ENCODE results near the gene MAN2B1.

Gene MAN2B1

DNA sequence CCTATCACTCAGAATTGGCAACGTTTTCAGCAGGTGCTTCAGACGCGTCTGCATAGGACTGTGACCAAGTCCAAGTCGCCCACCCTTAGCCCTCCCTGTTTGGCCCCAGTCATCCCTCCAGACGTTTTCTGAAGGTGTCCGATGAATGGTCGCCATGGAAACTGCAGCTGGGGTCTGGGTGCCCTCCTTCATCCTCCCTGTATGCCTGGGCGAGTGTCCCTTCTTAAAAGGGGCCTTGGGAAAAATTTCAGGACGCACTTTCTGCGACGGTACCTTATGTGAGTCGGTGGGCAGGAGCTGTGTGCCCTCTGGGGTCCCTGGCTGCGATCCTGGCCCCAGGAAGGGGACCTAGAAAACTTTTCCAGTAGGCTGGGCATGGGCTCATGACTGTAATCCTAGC, 25.1 kb downstream of the MAN2B1 start:
- DNase-seq (ENCODE audit: low read depth), result no peak
- H3K4me3 ChIP-seq (ENCODE audit: control insufficient read depth, low read depth, low read length), result no peak overlapping the region
- TF ChIP-seq, protein P1, sequence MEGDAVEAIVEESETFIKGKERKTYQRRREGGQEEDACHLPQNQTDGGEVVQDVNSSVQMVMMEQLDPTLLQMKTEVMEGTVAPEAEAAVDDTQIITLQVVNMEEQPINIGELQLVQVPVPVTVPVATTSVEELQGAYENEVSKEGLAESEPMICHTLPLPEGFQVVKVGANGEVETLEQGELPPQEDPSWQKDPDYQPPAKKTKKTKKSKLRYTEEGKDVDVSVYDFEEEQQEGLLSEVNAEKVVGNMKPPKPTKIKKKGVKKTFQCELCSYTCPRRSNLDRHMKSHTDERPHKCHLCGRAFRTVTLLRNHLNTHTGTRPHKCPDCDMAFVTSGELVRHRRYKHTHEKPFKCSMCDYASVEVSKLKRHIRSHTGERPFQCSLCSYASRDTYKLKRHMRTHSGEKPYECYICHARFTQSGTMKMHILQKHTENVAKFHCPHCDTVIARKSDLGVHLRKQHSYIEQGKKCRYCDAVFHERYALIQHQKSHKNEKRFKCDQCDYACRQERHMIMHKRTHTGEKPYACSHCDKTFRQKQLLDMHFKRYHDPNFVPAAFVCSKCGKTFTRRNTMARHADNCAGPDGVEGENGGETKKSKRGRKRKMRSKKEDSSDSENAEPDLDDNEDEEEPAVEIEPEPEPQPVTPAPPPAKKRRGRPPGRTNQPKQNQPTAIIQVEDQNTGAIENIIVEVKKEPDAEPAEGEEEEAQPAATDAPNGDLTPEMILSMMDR (IDR thresholded peaks at IDR 0.05; ENCODE audit: control insufficient read depth, insufficient read depth, low read depth, low read length, missing control alignments), result no peak

DNA sequence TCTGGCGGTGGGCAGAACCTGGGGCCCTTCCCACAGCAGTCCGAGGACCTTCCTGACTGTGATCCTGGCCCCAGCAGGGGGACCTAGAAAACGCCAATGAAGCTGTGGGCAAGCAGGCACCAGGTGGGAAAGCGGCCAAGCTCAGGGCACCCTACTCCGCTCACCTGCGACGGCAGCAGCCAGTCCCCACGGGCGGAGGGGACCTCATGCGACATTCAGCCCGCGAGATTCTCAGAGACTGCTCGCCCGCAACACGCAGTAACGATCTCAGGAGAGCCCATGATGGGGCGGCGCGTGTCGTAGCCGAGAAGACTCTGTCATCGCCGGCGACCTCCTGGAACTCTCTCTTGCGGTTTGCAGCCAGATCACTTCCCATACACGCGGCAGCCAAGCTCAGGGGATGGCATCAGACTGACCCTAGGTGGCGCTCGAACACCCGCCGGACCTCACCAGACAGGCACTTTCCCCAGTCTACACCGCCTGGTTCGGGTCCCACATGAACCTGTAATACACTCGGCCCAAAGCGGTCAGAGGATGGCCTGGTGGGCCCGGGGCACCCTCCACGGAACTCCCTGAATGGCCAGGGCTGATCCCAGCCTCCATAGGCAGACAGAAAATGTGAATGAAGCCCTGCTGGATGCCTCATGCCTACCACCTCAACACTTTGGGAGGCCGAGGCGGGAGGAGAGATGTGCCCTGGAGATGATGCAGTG, 26.5 kb downstream of the MAN2B1 start:
- TF ChIP-seq, protein P1 (IDR thresholded peaks at IDR 0.05; ENCODE audit: control insufficient read depth, insufficient read depth, low read depth, low read length, missing control alignments), result peak; percentile 90
- no peak overlapping the region for H3K4me3 ChIP-seq (ENCODE audit: control insufficient read depth, low read depth, low read length)
- DNase-seq (ENCODE audit: low read depth), result peak; percentile 18

- H3K4me3 ChIP-seq (ENCODE audit: control insufficient read depth, low read depth, low read length), result no peak overlapping the region
- TF ChIP-seq, protein P1 (IDR thresholded peaks at IDR 0.05; ENCODE audit: control insufficient read depth, insufficient read depth, low read depth, low read length, missing control alignments), result no peak
- DNase-seq (ENCODE audit: low read depth), result no peak
Observed at GRCh38 chr19:12638611-12639182, 27.8 kb downstream of the MAN2B1 start.

- TF ChIP-seq, protein P1 (IDR thresholded peaks at IDR 0.05; ENCODE audit: control insufficient read depth, insufficient read depth, low read depth, low read length, missing control alignments), result no peak
- no peak for DNase-seq (ENCODE audit: low read depth)
Observed at GRCh38 chr19:12636631-12637030, 29.9 kb downstream of the MAN2B1 start.

DNA sequence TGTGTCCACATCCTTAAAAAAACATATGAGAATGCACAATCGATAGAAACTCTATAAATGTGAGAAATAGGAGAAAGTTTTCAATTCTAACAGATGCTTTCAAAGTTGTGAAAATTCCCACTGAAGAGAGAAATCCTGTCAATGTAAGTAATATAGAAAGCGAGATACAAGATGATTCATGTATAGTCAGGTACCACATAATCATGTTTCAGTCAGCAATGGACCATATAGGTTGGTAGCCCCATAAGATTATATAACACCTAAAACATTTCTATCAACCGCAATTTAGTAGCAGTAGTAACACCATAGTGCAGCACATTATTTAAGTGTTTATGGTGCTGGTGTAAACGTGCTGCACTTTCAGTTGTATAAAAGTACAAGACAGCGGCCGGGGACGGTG, 37.3 kb downstream of the MAN2B1 start:
- no peak for DNase-seq (ENCODE audit: low read depth)
- no peak overlapping the region for H3K4me3 ChIP-seq (ENCODE audit: control insufficient read depth, low read depth, low read length)
- TF ChIP-seq, protein P1 (IDR thresholded peaks at IDR 0.05; ENCODE audit: control insufficient read depth, insufficient read depth, low read depth, low read length, missing control alignments), result no peak

More at GRCh38 chr19:12636631-12637030, 29.9 kb downstream of the MAN2B1 start:
- H3K4me3 ChIP-seq (ENCODE audit: control insufficient read depth, low read depth, low read length), result no peak overlapping the region

- H3K4me3 ChIP-seq (ENCODE audit: control insufficient read depth, low read depth, low read length), result no peak overlapping the region
- TF ChIP-seq, protein P1 (IDR thresholded peaks at IDR 0.05; ENCODE audit: control insufficient read depth, insufficient read depth, low read depth, low read length, missing control alignments), result no peak
- DNase-seq (ENCODE audit: low read depth), result no peak
Observed at GRCh38 chr19:12628040-12629022, 38.2 kb downstream of the MAN2B1 start.

Data from AG09309 (cell line).